ENCODE measurements around the gene CPVL.

The CPVL gene

DNA sequence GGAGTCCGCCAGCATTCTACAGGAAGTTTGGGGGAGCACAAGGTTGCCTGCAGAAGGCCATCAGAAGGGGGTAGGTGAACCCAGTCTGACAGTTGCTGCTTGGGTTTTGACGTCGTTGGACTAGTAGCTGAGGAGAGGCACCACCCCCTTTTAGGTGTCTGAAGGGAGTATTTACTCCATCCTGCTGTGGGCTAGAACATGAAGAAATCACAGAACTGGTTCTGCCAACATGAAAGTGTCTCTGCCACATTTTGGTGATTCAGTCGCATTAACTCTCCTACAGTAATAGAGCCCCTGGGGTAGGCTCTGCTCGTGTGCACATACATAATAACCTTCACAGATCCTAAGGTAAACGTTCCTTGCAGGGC lies 187.4 kb downstream of the CPVL start:
- H3K4me3 ChIP-seq (ENCODE audit: low read depth, low read length), result no peak overlapping the region
- TF ChIP-seq, protein P1, sequence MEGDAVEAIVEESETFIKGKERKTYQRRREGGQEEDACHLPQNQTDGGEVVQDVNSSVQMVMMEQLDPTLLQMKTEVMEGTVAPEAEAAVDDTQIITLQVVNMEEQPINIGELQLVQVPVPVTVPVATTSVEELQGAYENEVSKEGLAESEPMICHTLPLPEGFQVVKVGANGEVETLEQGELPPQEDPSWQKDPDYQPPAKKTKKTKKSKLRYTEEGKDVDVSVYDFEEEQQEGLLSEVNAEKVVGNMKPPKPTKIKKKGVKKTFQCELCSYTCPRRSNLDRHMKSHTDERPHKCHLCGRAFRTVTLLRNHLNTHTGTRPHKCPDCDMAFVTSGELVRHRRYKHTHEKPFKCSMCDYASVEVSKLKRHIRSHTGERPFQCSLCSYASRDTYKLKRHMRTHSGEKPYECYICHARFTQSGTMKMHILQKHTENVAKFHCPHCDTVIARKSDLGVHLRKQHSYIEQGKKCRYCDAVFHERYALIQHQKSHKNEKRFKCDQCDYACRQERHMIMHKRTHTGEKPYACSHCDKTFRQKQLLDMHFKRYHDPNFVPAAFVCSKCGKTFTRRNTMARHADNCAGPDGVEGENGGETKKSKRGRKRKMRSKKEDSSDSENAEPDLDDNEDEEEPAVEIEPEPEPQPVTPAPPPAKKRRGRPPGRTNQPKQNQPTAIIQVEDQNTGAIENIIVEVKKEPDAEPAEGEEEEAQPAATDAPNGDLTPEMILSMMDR (IDR thresholded peaks at IDR 0.05; ENCODE audit: low read depth, low read length), result no peak

DNA sequence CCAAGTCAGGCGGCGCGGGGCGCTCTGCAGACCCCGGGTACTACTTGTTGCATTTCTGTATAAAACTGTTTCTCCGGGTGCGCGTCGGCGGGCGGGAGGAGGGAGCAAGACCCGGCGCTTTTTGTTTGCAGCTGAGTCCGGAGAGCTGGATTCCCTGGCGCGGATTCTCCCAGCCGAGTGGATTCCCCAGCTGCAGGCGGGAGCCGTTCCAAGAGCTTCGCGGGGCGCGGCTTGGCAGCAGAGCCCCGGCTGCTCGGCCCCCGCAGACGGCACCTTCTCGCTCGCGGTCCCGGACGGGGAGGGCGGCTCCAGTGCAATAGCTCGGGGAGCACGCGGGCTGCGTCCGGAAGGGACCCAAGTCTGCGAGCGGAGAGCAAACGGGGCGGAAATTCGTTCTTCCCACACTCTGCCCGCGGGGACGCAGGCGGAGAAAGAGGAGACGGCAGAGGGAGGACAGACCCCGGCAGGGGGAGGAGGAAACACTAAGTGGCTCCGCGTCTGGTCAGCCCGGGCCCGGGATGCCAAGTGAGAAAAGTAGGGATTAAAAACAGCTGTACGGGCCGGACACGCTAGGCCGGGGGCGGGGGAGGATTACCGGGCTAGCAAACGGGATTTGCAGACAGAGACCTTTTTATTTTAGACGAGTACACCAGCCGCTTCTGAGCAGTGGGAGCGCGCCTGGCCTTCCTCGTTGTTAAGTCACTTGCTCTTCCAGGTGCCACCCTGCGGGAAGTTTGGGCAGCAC lies 187.9 kb downstream of the CPVL start, which contains the start of gene TRIL:
TSS of gene TRIL (minus strand) at position 96 of the 745 bp plus-strand sequence. CDS start 284 bp downstream, outside the sequence.
- peak within 1 kb of the TSS; percentile 24; the same call in 1 of the 2 replicates for H3K4me3 ChIP-seq (ENCODE audit: low read depth, low read length)
- TF ChIP-seq, protein P1 (IDR thresholded peaks at IDR 0.05; ENCODE audit: low read depth, low read length), result no peak

DNA sequence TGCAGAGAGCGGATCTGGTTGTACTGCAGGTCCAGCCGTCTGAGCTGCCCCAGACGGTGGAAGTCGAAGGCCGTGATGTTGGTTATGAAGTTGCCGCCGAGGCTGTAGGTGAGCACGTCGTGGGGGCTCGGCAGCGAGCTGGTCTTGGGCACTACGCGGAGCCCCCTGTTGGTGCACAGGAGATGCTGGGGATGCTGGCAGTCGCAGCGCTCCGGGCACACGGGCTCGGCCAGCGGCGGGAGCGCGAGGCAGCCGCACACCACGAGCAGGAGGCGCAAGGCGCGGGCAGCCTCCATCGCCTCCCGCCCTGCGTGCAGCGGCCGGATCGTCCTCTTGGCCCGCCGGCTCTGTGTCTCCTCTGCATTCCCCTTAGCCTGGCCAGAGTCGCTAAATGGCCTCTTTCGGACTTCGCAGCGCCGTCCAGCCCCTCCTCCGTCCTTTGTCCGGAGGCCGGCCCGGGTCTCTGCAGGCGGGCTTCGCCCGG lies 188.5 kb downstream of the CPVL start:
- peak overlapping the region; percentile 24; the same call in 1 of the 2 replicates for H3K4me3 ChIP-seq (ENCODE audit: low read depth, low read length)
- TF ChIP-seq, protein P1 (IDR thresholded peaks at IDR 0.05; ENCODE audit: low read depth, low read length), result no peak

DNA sequence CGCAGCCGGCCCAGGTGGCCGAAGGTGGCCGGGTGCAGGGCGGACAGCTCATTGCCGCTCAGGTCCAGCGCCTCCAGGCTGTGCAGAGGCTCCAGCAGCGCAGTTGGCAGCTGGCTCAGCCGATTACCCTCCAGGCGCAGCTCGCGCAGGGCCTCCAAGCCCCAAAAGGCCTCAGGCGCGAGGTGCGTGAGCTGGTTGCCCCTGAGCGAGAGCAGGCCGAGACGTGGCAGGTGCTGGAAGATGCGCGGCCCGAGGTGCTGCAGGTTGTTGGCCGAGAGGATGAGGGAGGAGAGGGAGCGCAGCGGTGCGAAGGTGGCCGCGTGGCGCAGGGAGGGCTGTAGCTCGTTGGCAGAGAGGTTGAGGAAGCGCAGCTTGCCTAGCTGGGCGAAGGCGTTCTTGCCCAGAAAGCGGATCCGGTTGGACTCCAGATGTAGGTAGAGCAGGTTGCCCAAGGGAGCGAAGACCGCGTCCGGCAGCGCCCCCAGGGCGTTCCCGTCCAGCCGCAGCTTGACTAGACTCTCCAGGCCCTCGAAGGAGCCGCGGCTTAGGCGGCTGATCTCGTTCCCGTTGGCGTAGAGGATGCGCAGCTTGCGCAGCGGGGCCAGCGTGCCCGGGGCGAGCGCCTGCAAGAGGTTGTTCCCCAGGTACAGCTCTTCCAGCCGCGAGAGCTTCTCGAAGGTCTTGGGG lies 189.1 kb downstream of the CPVL start:
- TF ChIP-seq, protein P1 (IDR thresholded peaks at IDR 0.05; ENCODE audit: low read depth, low read length), result no peak
- H3K4me3 ChIP-seq (ENCODE audit: low read depth, low read length), result no peak overlapping the region

DNA sequence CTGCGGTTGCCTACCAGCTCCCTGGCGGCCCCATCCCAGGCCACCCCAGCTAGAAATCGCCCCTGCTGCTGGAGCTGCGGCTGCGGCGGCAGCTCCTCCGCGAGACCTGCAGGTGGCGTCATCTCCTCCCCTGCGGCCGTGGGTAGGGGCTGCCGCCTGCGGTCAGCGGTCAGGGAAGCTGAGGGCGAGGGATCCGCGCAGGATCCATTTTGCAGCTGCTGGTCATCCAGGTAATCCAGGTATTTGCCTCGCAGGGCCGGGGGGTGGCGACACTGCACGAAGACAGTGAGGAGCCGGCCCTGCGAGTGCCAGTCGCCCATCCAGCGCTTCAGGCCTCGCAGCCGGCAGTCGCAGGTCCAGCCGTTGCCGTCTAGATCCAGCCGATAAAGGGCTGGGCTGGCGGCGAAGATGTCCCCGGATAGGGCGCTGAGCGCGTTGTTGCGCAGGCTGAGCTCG lies 189.7 kb downstream of the CPVL start:
- no peak overlapping the region for H3K4me3 ChIP-seq (ENCODE audit: low read depth, low read length)
- TF ChIP-seq, protein P1 (IDR thresholded peaks at IDR 0.05; ENCODE audit: low read depth, low read length), result 0 out of 2 replicates have a peak, but pooled peaks have one; percentile 15

DNA sequence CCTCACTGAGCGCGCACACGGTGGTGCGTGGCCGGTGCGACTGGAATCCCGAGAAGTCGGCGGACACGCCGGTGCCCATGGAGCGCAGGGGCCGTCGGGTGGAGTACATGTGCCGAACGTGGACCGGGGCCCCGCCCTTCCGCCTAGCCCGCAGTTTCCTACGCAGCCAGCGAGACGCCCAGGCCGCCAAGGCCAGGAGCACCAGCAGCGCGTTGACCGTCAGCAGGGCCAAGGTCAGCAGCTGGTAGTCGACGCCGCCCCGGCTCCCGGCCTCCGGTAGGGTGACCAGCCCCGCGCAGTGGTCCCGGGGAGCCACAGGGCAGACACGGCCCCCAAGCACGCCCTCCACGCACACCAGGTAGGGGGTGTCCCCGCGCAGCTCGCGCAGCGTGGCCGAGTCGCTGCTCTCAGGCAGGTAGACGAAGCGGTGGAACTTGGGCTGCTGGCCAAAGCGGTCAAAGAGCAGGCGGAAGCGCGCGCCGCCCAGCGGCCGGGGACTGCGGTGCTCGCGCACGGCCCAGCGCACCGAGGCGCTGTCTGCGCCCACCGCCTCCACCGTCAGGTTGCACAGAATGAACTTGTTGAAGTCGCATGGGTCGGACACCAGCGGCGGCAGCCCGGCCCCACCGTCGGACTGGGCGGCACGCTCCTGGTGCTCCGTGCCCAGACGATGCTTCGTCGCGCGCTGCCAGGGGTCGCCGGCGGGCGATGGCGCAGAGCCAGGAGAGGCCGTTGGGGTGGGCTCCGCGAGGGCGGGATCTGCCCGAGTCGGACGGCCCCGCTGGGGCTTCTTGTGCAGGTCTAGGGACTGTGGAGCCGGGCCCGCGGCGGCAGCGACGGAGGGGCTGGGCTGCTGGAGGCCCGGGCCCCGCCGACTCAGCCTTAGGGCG lies 190.4 kb downstream of the CPVL start:
- TF ChIP-seq, protein P1 (IDR thresholded peaks at IDR 0.05; ENCODE audit: low read depth, low read length), result no peak
- H3K4me3 ChIP-seq (ENCODE audit: low read depth, low read length), result no peak overlapping the region
